ENCODE data around the gene IL27RA.

- TF ChIP-seq CTCF (IDR thresholded peaks at IDR 0.05) = no peak
- no peak for TF ChIP-seq POLR2A (IDR thresholded peaks at IDR 0.05)
Observed at GRCh38 chr19:14000691-14001375, 30.7 kb upstream of the IL27RA start.
